Activated naive CD8-positive, alpha-beta T cell treated with anti-CD3 and anti-CD28 coated beads, Interleukin-2, amount 10 ng/mL, durations not matched to agents 7 days and 5 days (primary cell): ENCODE results near the gene LTA4H. TPM values are rescaled to one million over a fixed set of nuclear protein-coding genes. Genes with fewer than 3 reads are reported as not detected.

Experiments
- ATAC-seq: fragments of 150-1000 bp; cut with Tn5 transposase; one replicate; pipeline ENCODE4 v1.10.0; 2021; ENCODE audit warnings: low read depth, moderate library complexity
- POLR2A ChIA-PET: fragments of 350-600 bp; sonication (Branson Sonifier 250); formaldehyde crosslinking; loops from one replicate; lab custom pipeline; 2021; ENCODE audit warnings: antibody characterized with exemption; lab: Charles Lee
- DNase-seq: peaks from one replicate; pipeline ENCODE4 v3.0.0; 2021
- H3K27ac Mint-ChIP-seq: one replicate; pipeline ENCODE4 v1.8.0; 2022; ENCODE audit warnings: mild to moderate bottlenecking, mixed read lengths
- H3K27me3 Mint-ChIP-seq: one replicate; pipeline ENCODE4 v1.8.0; 2022; ENCODE audit warnings: mild to moderate bottlenecking, moderate library complexity, mixed read lengths
- H3K36me3 Mint-ChIP-seq: one replicate; pipeline ENCODE4 v1.8.0; 2021; ENCODE audit warnings: mild to moderate bottlenecking, mixed read lengths
- H3K4me1 Mint-ChIP-seq: one replicate; pipeline ENCODE4 v1.8.0; 2021; ENCODE audit warnings: mixed read lengths
- H3K4me3 Mint-ChIP-seq: one replicate; pipeline ENCODE4 v1.8.0; 2022; ENCODE audit warnings: mild to moderate bottlenecking, moderate library complexity, mixed read lengths
- H3K9me3 Mint-ChIP-seq: one replicate; pipeline ENCODE4 v1.8.0; 2021; ENCODE audit warnings: mixed read lengths
- total RNA-seq, 2 experiments: library from RNA; stranded (reverse); gene quantifications; one replicate each; pipeline ENCODE4 v1.2.3, GENCODE V29; 2021

The LTA4H gene
- total RNA-seq = 10 to 100 TPM; 49.2 to 50.7 TPM

GRCh38 chr12:96035283-96036236 lies at the start of gene LTA4H:
Gene LTA4H (minus strand): TSS chr12:96035587. CDS start chr12:96035519, 68 bp downstream.
- H3K4me1 Mint-ChIP-seq = peaks cover 9% of the 10 kb centered on the region
- peaks cover 3% of the 10 kb centered on the region for H3K36me3 Mint-ChIP-seq
- no peaks in the 10 kb centered on the region for H3K9me3 Mint-ChIP-seq
- peak; percentile 89 for DNase-seq
- POLR2A ChIA-PET = interaction anchor here (0.7 to 1.4 kb wide), 8 partner anchors 18 to 365 kb away, joined by 3 to 6 read pairs (median 3); partner anchors contain the start of genes AMDHD1, CCDC38 and CDK17
- H3K27me3 Mint-ChIP-seq = no peaks in the 10 kb centered on the region
- no peak within 1 kb of the TSS for H3K27ac Mint-ChIP-seq
- H3K4me3 Mint-ChIP-seq = no peak within 1 kb of the TSS
- peak; percentile 93 for ATAC-seq

- H3K27ac Mint-ChIP-seq = no peak overlapping the region
Measured at GRCh38 chr12:96084624-96085023, 49.2 kb upstream of the LTA4H start.

DNA sequence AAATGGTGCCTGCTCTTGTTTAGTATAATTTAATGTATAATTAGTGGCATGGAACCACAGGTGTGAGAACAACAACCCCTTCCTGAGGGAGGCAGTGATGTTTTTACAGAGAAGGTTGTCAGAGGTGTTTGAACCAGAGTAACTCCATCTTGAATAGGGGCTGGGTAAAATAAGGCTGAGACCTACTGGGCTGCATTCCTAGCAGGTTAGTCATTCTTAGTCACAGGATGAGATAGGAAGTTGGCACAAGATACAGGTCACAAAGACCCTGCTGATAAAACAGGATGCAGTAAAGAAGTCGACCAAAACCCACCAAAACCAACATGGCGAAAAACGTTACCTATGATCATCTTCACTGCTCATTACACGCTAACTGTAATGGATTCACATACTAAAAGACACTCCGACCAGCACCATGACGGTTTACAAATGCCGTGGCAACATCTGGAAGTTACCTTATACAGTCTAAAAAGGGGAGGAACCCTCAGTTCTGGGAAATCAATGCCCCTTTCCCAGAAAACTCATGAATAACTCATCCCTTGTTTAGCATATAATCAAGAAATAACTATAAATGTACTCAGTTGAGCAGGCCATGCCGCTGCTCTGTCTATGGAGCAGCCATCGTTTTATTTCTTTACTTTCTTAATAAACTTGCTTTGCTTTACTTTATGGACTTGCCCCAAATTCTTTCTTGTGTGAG lies 47.8 kb upstream of the LTA4H start:
- H3K9me3 Mint-ChIP-seq = peaks cover 11% of the 10 kb centered on the region
- H3K27me3 Mint-ChIP-seq = peaks cover 5% of the 10 kb centered on the region
- no peak overlapping the region for H3K27ac Mint-ChIP-seq
- H3K4me1 Mint-ChIP-seq = peaks cover 1% of the 10 kb centered on the region
- H3K4me3 Mint-ChIP-seq = no peak overlapping the region
- POLR2A ChIA-PET = interaction anchor here (0.5 kb wide), 1 partner anchor 104 kb away, joined by 3 read pairs; no protein-coding TSS in a partner anchor
- ATAC-seq (no peak), DNase-seq (no peak)
- no peaks in the 10 kb centered on the region for H3K36me3 Mint-ChIP-seq

More at GRCh38 chr12:96084624-96085023, 49.2 kb upstream of the LTA4H start:
- Mint-ChIP-seq H3K36me3 (peaks cover 2% of the 10 kb centered on the region), H3K27me3 (peaks cover 5% of the 10 kb centered on the region), H3K4me1 (peaks cover 1% of the 10 kb centered on the region), H3K4me3 (no peak overlapping the region), H3K9me3 (peaks cover 16% of the 10 kb centered on the region)
- DNase-seq = no peak
- POLR2A ChIA-PET = no interaction called here
- no peak for ATAC-seq

GRCh38 chr12:96081596-96081995 lies 46.2 kb upstream of the LTA4H start:
- H3K4me1 Mint-ChIP-seq = peaks cover 1% of the 10 kb centered on the region
- DNase-seq = no peak
- H3K27me3 Mint-ChIP-seq = peaks cover 5% of the 10 kb centered on the region
- no peak overlapping the region for H3K4me3 Mint-ChIP-seq
- POLR2A ChIA-PET = no interaction called here
- no peak for ATAC-seq
- H3K27ac Mint-ChIP-seq = no peak overlapping the region
- peaks cover 7% of the 10 kb centered on the region for H3K9me3 Mint-ChIP-seq
- no peaks in the 10 kb centered on the region for H3K36me3 Mint-ChIP-seq

GRCh38 chr12:96078231-96079135 lies 43.1 kb upstream of the LTA4H start:
- no peak overlapping the region for H3K4me3 Mint-ChIP-seq

DNA sequence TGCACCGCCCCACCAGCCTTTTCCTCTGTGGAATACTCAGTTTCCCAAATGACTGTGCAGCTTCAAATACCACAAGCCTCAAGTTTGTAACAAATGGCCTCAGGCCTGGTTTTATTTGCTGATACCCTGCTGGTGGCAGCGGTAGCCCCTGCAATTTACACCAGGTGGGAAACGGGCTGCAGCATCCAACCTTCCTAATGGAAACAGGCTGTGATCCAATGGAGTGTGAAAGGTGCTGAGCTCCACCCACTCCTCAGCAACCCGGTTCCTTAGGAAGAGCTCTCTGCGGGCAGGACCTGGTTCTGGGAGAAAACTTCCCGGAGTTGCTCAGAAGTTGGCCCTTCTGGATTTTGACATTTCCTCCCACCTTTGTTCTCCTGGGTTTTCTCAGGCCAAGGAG lies 41.7 kb upstream of the LTA4H start:
- Mint-ChIP-seq H3K27ac (no peak overlapping the region), H3K36me3 (no peaks in the 10 kb centered on the region), H3K4me3 (no peak overlapping the region), H3K4me1 (peaks cover 4% of the 10 kb centered on the region), H3K27me3 (peaks cover 11% of the 10 kb centered on the region), H3K9me3 (no peaks in the 10 kb centered on the region)
- DNase-seq = no peak
- POLR2A ChIA-PET = no interaction called here
- ATAC-seq = no peak

More at GRCh38 chr12:96078231-96079135, 43.1 kb upstream of the LTA4H start:
- no peaks in the 10 kb centered on the region for H3K36me3 Mint-ChIP-seq
- no peak for DNase-seq
- POLR2A ChIA-PET = no interaction called here
- H3K9me3 Mint-ChIP-seq = no peaks in the 10 kb centered on the region
- H3K27me3 Mint-ChIP-seq = peaks cover 11% of the 10 kb centered on the region
- no peak overlapping the region for H3K27ac Mint-ChIP-seq
- no peak for ATAC-seq
- peaks cover 3% of the 10 kb centered on the region for H3K4me1 Mint-ChIP-seq

- H3K4me1 Mint-ChIP-seq = peaks cover 7% of the 10 kb centered on the region
Measured at GRCh38 chr12:96075560-96075959, 40.2 kb upstream of the LTA4H start.

DNA sequence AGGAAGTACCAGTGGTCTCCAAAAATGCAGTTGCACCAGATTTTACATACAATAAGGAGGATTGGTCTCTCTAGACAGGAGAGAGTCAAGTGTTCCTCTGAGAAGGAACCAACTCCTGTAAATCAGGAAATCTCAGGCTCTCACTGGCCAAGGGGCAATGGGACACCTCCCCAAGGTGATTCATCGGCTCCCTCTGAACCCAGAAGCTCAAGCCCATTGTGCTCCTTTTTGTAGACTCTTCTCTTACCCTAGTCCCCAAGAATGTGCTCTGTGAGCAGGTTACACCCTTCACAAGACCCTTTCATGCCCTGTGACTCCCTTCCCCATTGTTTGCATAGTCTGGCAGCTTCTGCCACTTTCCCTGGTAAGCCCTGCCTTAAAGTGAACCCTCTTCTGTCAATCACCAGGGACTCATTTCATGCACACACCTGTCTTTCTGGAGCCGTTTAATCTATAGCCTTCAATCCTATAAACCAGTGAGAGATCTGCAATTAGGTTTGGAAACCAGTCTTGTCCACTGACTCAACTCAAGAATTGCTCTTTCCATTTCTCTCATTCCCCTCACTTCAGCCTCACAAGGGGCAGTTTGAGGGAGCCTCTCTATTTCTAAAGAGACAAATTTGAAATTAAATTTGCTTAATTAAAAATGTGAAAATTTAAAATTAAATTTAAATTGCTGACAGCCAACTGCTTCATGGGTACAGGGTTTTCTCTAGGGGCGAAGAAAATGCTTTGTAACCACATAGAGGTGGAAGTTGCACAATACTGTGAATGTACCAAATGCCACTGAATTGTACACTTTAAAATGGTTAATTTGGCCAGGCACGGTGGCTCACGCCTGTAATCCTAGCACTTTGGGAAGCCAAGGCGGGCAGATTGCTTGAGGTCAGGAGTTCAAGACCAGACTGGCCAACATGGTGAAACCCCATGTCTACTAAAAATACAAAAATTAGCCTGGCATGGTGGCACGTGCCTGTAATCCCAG lies 38.3 kb upstream of the LTA4H start:
- POLR2A ChIA-PET = interaction anchor here (0.9 kb wide), 1 partner anchor 326 kb away, joined by 4 read pairs; the partner anchor contains the start of gene CDK17
- Mint-ChIP-seq H3K27me3 (peaks cover 8% of the 10 kb centered on the region), H3K36me3 (no peaks in the 10 kb centered on the region), H3K4me1 (peaks cover 8% of the 10 kb centered on the region), H3K4me3 (no peak overlapping the region), H3K27ac (no peak overlapping the region), H3K9me3 (no peaks in the 10 kb centered on the region)
- ATAC-seq (no peak), DNase-seq (no peak)

More at GRCh38 chr12:96075560-96075959, 40.2 kb upstream of the LTA4H start:
- peaks cover 8% of the 10 kb centered on the region for H3K27me3 Mint-ChIP-seq
- H3K27ac Mint-ChIP-seq = no peak overlapping the region
- no peak for ATAC-seq
- POLR2A ChIA-PET = no interaction called here
- H3K4me3 Mint-ChIP-seq = no peak overlapping the region
- no peak for DNase-seq
- no peaks in the 10 kb centered on the region for H3K9me3 Mint-ChIP-seq
- no peaks in the 10 kb centered on the region for H3K36me3 Mint-ChIP-seq

DNA sequence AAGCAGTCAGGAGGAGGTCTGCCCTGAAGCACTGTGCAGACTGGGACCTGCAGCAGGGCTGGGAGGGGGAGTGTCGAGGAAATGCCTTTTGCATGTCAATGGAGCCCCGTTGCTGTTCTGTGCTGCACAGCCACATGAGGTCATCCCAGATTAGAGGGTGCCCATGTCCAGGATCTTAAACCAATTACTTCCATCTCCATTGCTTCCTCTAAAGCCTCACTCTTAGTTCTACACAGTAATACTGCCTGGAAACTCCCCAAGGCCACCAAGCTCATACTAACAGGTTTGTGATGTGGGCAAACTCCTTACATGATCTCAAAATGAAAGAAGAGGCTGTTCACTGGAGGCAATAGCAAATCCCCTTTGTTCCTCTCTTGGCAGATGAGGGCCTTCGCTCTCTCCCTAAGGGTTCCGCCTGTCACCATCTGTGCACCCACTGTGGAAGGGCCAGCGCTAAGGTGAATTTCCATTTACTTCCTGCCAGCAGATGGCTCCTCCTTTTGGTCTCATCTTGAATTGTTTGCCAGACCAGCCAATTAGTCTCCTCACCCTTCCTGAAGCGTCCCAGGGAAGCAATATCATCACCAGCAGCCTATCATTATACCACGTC lies 35.4 kb upstream of the LTA4H start:
- POLR2A ChIA-PET = no interaction called here
- Mint-ChIP-seq H3K36me3 (no peaks in the 10 kb centered on the region), H3K4me1 (peaks cover 8% of the 10 kb centered on the region), H3K4me3 (no peak overlapping the region), H3K9me3 (no peaks in the 10 kb centered on the region), H3K27ac (peak overlapping the region; percentile 14), H3K27me3 (peaks cover 8% of the 10 kb centered on the region)
- ATAC-seq (no peak), DNase-seq (no peak)

DNA sequence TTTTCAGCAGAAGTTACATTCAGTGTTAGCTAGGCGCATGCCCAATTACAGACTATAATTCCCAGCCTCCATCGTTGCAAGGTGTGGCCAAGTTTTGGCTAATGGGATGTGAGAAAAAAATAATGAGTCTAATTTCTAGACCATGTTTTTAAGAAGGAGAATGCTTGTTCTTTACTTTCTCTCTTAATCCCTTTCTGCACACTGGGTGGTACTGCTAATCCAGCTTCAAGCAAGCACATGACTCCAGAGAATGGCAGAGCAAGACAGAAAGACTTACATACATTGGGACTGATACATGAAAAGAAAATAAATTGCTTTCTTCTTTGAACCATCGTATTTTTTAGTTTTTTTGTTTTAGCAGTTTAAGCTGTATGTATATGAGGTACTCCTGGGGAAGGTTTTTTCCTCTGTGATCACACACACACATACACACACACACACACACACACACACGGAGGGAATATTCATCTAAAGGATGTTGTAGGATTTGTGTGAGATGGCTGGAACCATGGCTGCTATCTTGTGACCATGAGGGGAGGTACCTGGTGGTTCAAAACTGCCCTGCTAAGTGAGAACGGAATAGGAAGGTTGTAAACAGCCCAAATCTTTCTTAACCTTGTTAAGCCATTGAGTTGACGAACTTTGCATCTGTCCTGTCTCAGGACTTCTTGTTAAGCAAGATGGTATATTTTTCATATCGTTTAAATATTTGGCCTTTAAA lies 34.3 kb upstream of the LTA4H start:
- H3K4me3 Mint-ChIP-seq = no peak overlapping the region
- POLR2A ChIA-PET = no interaction called here
- DNase-seq = no peak
- H3K9me3 Mint-ChIP-seq = no peaks in the 10 kb centered on the region
- no peak overlapping the region for H3K27ac Mint-ChIP-seq
- peaks cover 9% of the 10 kb centered on the region for H3K4me1 Mint-ChIP-seq
- no peaks in the 10 kb centered on the region for H3K36me3 Mint-ChIP-seq
- peaks cover 4% of the 10 kb centered on the region for H3K27me3 Mint-ChIP-seq
- no peak for ATAC-seq

GRCh38 chr12:96068636-96069035 lies 33.2 kb upstream of the LTA4H start:
- ATAC-seq (no peak), DNase-seq (no peak)
- Mint-ChIP-seq H3K4me3 (no peak overlapping the region), H3K4me1 (peaks cover 16% of the 10 kb centered on the region), H3K36me3 (no peaks in the 10 kb centered on the region), H3K27me3 (peaks cover 2% of the 10 kb centered on the region), H3K27ac (no peak overlapping the region), H3K9me3 (no peaks in the 10 kb centered on the region)
- POLR2A ChIA-PET = interaction anchor here (1.3 kb wide), 1 partner anchor 141 kb away, joined by 4 read pairs; no protein-coding TSS in a partner anchor
